ENCODE data around the gene AP1M1. TPM values are rescaled to one million over a fixed set of nuclear protein-coding genes. Genes with fewer than 3 reads are reported as not detected.

The AP1M1 gene
- total RNA-seq, 4 donors from 2014 or later = 21.2 to 80.9 (median 32.7) TPM

- no peak for TF ChIP-seq POLR2A (IDR thresholded peaks at IDR 0.05)
- TF ChIP-seq CTCF (IDR thresholded peaks at IDR 0.05) = no peak
- Histone ChIP-seq H3K4me1 (peaks cover 4 to 8% of the 10 kb centered on the region in 2 donors), H3K9me3 (no peaks in the 10 kb centered on the region), H3K4me3 (no peak overlapping the region), H3K27ac (no peak overlapping the region), H3K36me3 (no peaks in the 10 kb centered on the region), H3K27me3 (no peaks in the 10 kb centered on the region)
- intact Hi-C loops (cut with DNase I; ENCODE audit: low total_unique reads) = no loop called here
- DNase-seq = no peak
Measured at GRCh38 chr19:16204005-16204294, 6.2 kb downstream of the AP1M1 start.

- peak in 1 of 2 donors; percentile 55 for DNase-seq
- no peaks in the 10 kb centered on the region for H3K36me3 ChIP-seq
- H3K27ac ChIP-seq = no peak overlapping the region
Measured at GRCh38 chr19:16205205-16206045, 7.7 kb downstream of the AP1M1 start.

GRCh38 chr19:16206046-16206605, 8.4 kb downstream of the AP1M1 start:
- Histone ChIP-seq H3K4me1 (no peaks in the 10 kb centered on the region), H3K27ac (no peak overlapping the region), H3K4me3 (no peak overlapping the region), H3K27me3 (no peaks in the 10 kb centered on the region), H3K36me3 (no peaks in the 10 kb centered on the region), H3K9me3 (no peaks in the 10 kb centered on the region)
- intact Hi-C loops (cut with DNase I; ENCODE audit: low total_unique reads) = no loop called here
- no peak for TF ChIP-seq CTCF (IDR thresholded peaks at IDR 0.05)
- DNase-seq = no peak

More at GRCh38 chr19:16205205-16206045, 7.7 kb downstream of the AP1M1 start:
- Histone ChIP-seq H3K4me1 (no peaks in the 10 kb centered on the region), H3K27me3 (no peaks in the 10 kb centered on the region), H3K4me3 (no peak overlapping the region), H3K9me3 (no peaks in the 10 kb centered on the region)
- TF ChIP-seq POLR2A (IDR thresholded peaks at IDR 0.05) (no peak), CTCF (IDR thresholded peaks at IDR 0.05) (no peak)
- intact Hi-C loops (cut with DNase I; ENCODE audit: low total_unique reads) = no loop called here

- H3K9me3 ChIP-seq = no peaks in the 10 kb centered on the region
- TF ChIP-seq CTCF (IDR thresholded peaks at IDR 0.05) = no peak
- no peak for TF ChIP-seq POLR2A (IDR thresholded peaks at IDR 0.05)
- H3K4me3 ChIP-seq = no peak overlapping the region
- no peaks in the 10 kb centered on the region for H3K4me1 ChIP-seq
- intact Hi-C loops (cut with DNase I; ENCODE audit: low total_unique reads) = no loop called here
- H3K36me3 ChIP-seq = no peaks in the 10 kb centered on the region
- no peak for DNase-seq
- H3K27ac ChIP-seq = no peak overlapping the region
- H3K27me3 ChIP-seq = no peaks in the 10 kb centered on the region
Measured at GRCh38 chr19:16206637-16207036, 8.9 kb downstream of the AP1M1 start.

GRCh38 chr19:16207063-16207462, 9.4 kb downstream of the AP1M1 start:
- intact Hi-C loops (cut with DNase I; ENCODE audit: low total_unique reads) = no loop called here
- Histone ChIP-seq H3K4me3 (no peak overlapping the region), H3K27ac (no peak overlapping the region), H3K9me3 (no peaks in the 10 kb centered on the region), H3K27me3 (no peaks in the 10 kb centered on the region), H3K36me3 (no peaks in the 10 kb centered on the region), H3K4me1 (no peaks in the 10 kb centered on the region)
- DNase-seq = no peak
- no peak for TF ChIP-seq POLR2A (IDR thresholded peaks at IDR 0.05)
- TF ChIP-seq CTCF (IDR thresholded peaks at IDR 0.05) = no peak

All from uterus (tissue), 4 donors.